ENCODE data around the gene HIGD2A.

Gene HIGD2A

GRCh38 chr5:176416965-176417364 lies 28.4 kb downstream of the HIGD2A start:
- DNase-seq (ENCODE audit: low read depth in 1 of 2, low spot score in 1 of 2): no peak
- no peak for TF ChIP-seq JUND (IDR thresholded peaks at IDR 0.05; ENCODE audit: low read depth)
- in situ Hi-C loops (cut with HindIII; ENCODE audit: low pct_unique_long_range_greater_than_20kb, low sequenced_read_pairs): no loop called here

DNA sequence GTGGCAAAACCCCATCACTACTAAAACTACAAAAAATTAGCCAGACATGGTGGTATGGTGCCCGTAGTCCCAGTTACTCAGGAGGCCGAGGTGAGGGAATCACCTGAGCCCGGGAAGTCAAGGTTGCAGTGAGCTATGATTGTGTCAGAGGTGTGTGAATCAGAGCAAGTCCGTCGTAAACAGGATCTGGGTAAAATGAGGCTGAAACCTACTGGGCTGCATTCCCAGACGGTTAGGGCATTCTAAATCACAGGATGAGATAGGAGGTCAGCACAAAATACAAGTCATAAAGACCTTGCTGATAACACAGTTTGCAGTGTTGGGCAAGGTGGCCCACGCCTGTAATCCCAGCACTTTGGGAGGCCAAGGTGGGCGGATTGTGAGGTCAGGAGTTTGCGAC lies 29.7 kb downstream of the HIGD2A start:
- no peak for TF ChIP-seq JUND (IDR thresholded peaks at IDR 0.05; ENCODE audit: low read depth)
- no peak for DNase-seq (ENCODE audit: low read depth in 1 of 2, low spot score in 1 of 2)
- in situ Hi-C loops (cut with HindIII; ENCODE audit: low pct_unique_long_range_greater_than_20kb, low sequenced_read_pairs): no loop called here

- no peak for DNase-seq (ENCODE audit: low read depth in 1 of 2, low spot score in 1 of 2)
- no peak for TF ChIP-seq JUND (IDR thresholded peaks at IDR 0.05; ENCODE audit: low read depth)
- in situ Hi-C loops (cut with HindIII; ENCODE audit: low pct_unique_long_range_greater_than_20kb, low sequenced_read_pairs): no loop called here
Observed at GRCh38 chr5:176420086-176420485, 31.5 kb downstream of the HIGD2A start.

DNA sequence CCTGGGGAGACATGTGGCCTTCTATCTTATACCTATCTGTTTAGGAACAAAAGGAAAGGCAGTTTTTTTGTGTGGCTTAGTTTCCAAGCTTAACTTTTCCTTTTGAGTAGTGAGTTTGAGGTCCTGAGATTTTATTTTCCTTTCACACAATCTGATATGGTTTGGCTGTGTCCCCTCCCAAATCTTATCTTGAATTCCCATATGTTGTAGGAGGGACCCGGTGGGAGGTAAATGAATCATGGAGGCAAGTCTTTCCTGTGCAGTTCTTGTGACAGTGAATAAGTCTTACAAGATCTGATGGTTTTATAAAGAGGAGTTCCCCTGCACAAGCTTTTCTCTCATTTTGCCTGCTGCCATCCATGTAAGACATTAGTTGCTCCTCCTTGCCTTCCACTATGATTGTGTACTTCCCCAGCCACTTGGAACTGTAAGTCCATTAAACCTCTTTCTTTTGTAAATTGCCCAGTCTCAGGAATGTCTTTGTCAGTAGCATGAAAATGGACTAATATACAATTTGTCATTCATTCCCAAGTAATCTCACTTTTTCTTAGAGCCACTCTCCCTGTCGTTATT lies 32.5 kb downstream of the HIGD2A start:
- in situ Hi-C loops (cut with HindIII; ENCODE audit: low pct_unique_long_range_greater_than_20kb, low sequenced_read_pairs): no loop called here
- TF ChIP-seq JUND (IDR thresholded peaks at IDR 0.05; ENCODE audit: low read depth): no peak
- no peak for DNase-seq (ENCODE audit: low read depth in 1 of 2, low spot score in 1 of 2)

DNA sequence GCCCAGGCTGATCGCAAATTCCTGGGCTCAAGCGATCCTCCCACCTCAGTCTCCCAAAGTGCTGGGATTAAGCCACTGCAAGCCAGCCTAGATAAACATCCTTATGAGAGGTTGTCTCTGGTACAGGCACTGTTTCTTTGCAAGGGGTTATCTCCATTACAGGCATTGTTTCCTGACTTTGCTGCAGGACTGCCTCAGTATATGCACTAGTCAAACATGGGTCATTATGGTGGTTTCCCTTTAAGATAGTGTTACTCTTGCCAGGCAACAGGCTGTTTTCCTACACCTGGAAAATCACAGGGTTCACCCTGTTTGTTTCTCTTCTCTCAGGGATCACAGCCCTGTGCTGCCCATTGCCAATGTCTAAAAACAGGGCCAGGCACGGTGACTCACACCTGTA lies 35.6 kb downstream of the HIGD2A start:
- in situ Hi-C loops (cut with HindIII; ENCODE audit: low pct_unique_long_range_greater_than_20kb, low sequenced_read_pairs): no loop called here
- TF ChIP-seq JUND (IDR thresholded peaks at IDR 0.05; ENCODE audit: low read depth): no peak
- no peak for DNase-seq (ENCODE audit: low read depth in 1 of 2, low spot score in 1 of 2)

GRCh38 chr5:176425138-176425537 lies 36.6 kb downstream of the HIGD2A start:
- TF ChIP-seq JUND (IDR thresholded peaks at IDR 0.05; ENCODE audit: low read depth): no peak
- in situ Hi-C loops (cut with HindIII; ENCODE audit: low pct_unique_long_range_greater_than_20kb, low sequenced_read_pairs): no loop called here
- peak in 1 of 2 experiments; percentile 52 for DNase-seq (ENCODE audit: low read depth in 1 of 2, low spot score in 1 of 2)

- TF ChIP-seq JUND (IDR thresholded peaks at IDR 0.05; ENCODE audit: low read depth): no peak
- DNase-seq (ENCODE audit: low read depth in 1 of 2, low spot score in 1 of 2): no peak
- in situ Hi-C loops (cut with HindIII; ENCODE audit: low pct_unique_long_range_greater_than_20kb, low sequenced_read_pairs): no loop called here
Observed at GRCh38 chr5:176425791-176426190, 37.2 kb downstream of the HIGD2A start.

GRCh38 chr5:176426876-176427275 lies 38.3 kb downstream of the HIGD2A start:
- TF ChIP-seq JUND (IDR thresholded peaks at IDR 0.05; ENCODE audit: low read depth): no peak
- DNase-seq (ENCODE audit: low read depth in 1 of 2, low spot score in 1 of 2): no peak
- in situ Hi-C loops (cut with HindIII; ENCODE audit: low pct_unique_long_range_greater_than_20kb, low sequenced_read_pairs): no loop called here

DNA sequence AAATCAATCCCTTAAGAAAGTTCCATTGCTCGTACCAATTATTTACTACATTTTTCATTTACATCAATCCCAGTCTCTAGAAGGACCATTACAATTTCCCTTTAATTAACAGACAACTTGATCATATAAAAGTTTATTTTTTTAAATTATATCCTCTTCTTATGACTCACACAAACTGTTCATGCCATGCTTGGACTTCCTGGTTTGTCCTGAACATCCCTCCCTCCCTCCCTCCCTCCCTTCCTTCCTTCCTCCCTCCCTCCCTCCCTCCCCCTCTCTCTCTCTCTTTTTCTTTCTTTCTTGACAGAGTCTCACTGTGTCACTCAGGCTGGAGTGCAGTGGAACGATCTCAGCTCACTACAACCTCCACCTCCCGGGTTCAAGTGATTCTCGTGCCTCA lies 39.4 kb downstream of the HIGD2A start:
- no peak for TF ChIP-seq JUND (IDR thresholded peaks at IDR 0.05; ENCODE audit: low read depth)
- in situ Hi-C loops (cut with HindIII; ENCODE audit: low pct_unique_long_range_greater_than_20kb, low sequenced_read_pairs): no loop called here
- no peak for DNase-seq (ENCODE audit: low read depth in 1 of 2, low spot score in 1 of 2)

GRCh38 chr5:176429972-176430371 lies 41.4 kb downstream of the HIGD2A start:
- no peak for DNase-seq (ENCODE audit: low read depth in 1 of 2, low spot score in 1 of 2)
- in situ Hi-C loops (cut with HindIII; ENCODE audit: low pct_unique_long_range_greater_than_20kb, low sequenced_read_pairs): no loop called here
- no peak for TF ChIP-seq JUND (IDR thresholded peaks at IDR 0.05; ENCODE audit: low read depth)

- DNase-seq (ENCODE audit: low read depth in 1 of 2, low spot score in 1 of 2): no peak
- in situ Hi-C loops (cut with HindIII; ENCODE audit: low pct_unique_long_range_greater_than_20kb, low sequenced_read_pairs): no loop called here
- TF ChIP-seq JUND (IDR thresholded peaks at IDR 0.05; ENCODE audit: low read depth): no peak
Observed at GRCh38 chr5:176432707-176433106, 44.2 kb downstream of the HIGD2A start.

DNA sequence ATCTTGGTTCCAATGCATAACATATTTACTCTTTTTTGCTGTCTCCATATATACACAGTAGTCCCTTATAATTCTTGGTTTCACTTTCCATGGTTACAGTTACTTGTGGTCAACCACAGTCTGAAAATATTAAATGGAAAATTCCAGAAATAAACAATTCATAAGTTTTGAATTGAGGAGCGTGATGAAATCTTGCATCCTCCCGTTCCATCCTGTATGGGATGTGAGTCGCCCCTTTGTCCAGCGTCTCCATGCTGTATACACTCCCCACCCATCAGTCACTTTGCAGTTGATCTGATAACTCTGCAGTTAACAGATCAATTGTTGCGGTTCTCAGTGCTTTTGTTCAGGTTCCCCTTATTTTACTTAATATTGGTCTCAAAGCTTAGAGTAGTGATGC lies 48.1 kb downstream of the HIGD2A start:
- TF ChIP-seq JUND (IDR thresholded peaks at IDR 0.05; ENCODE audit: low read depth): no peak
- no peak for DNase-seq (ENCODE audit: low read depth in 1 of 2, low spot score in 1 of 2)
- in situ Hi-C loops (cut with HindIII; ENCODE audit: low pct_unique_long_range_greater_than_20kb, low sequenced_read_pairs): no loop called here

GRCh38 chr5:176438959-176439757 lies 50.6 kb downstream of the HIGD2A start:
- peak; percentile 41; the same call in 1 of the 2 replicates for TF ChIP-seq JUND (IDR thresholded peaks at IDR 0.05; ENCODE audit: low read depth)
- peak in 1 of 2 experiments; percentile 90 for DNase-seq (ENCODE audit: low read depth in 1 of 2, low spot score in 1 of 2)
- in situ Hi-C loops (cut with HindIII; ENCODE audit: low pct_unique_long_range_greater_than_20kb, low sequenced_read_pairs): no loop called here
